Body of pancreas (tissue), 4 donors: ENCODE data around the gene RSPH4A.

Source experiments
- POLR2A ChIP-seq, 3 donors: fragments of 450-650 bp; IDR thresholded peaks; one replicate each; pipeline ENCODE4 v1.6.1; 2016; ENCODE audit warnings: antibody characterized with exemption in 3 of 3, mild to moderate bottlenecking in 2 of 3
- TF ChIP-seq, protein P1 (sequence below), 7 experiments: fragments of 450-650 bp in 4 of 7; fragments of 200-600 bp in 3 of 7; sonication (generic) in 3 of 7; IDR thresholded peaks; one replicate each; pipeline ENCODE4 v1.5.1; 2016 to 2019; ENCODE audit warnings: antibody characterized with exemption in 7 of 7

DNA sequence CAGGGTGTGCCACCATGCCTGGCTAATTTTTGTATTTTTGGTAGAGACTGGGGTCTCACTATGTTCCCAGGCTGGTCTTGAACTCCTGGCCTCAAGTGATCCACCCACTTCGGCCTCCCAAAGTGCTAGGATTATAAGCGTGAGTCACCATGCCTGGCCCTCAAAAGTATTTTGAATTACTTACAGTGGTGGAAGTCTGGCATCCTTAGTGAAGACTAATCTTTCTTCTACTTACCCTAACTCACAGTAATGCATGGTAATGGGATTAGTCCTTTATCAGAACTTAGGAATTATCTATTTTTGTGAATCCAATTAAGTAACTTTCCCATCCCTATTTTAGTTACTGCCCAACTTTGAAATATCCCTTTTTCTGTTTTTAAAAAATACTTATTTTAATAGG, 41.1 kb upstream of the RSPH4A start:
- TF ChIP-seq, protein P1, sequence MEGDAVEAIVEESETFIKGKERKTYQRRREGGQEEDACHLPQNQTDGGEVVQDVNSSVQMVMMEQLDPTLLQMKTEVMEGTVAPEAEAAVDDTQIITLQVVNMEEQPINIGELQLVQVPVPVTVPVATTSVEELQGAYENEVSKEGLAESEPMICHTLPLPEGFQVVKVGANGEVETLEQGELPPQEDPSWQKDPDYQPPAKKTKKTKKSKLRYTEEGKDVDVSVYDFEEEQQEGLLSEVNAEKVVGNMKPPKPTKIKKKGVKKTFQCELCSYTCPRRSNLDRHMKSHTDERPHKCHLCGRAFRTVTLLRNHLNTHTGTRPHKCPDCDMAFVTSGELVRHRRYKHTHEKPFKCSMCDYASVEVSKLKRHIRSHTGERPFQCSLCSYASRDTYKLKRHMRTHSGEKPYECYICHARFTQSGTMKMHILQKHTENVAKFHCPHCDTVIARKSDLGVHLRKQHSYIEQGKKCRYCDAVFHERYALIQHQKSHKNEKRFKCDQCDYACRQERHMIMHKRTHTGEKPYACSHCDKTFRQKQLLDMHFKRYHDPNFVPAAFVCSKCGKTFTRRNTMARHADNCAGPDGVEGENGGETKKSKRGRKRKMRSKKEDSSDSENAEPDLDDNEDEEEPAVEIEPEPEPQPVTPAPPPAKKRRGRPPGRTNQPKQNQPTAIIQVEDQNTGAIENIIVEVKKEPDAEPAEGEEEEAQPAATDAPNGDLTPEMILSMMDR (IDR thresholded peaks at IDR 0.05): no peak
- TF ChIP-seq POLR2A (IDR thresholded peaks at IDR 0.05): no peak
